ENCODE results near the gene ARFGAP3. TPM values are rescaled to one million over a fixed set of nuclear protein-coding genes. Genes with fewer than 3 reads are reported as not detected.

The ARFGAP3 gene
- total RNA-seq, 4 donors from 2014 or later, result 38.4 to 86.9 (median 47.5) TPM

DNA sequence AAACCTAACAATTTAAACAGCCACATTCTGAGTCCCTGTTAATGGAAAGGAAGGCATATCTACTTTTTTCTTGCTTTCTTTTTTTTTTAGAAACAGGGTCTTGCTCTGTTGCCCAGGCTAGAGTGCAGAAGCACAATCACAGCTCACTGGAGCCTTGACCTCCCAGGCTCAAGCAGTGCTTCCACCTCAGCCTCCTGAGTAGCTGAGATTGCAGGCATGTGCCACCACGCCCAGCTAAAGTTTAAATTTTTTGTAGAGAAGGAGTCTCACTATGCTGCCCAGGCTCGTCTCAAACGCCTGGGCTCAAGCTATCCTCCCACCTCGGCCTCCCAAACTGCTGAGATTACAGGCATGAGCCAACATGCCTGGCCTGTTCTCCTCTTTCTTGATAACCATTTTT, 25.4 kb downstream of the ARFGAP3 start:
- H3K4me3 ChIP-seq, result no peak overlapping the region
- DNase-seq, result no peak
- no peaks in the 10 kb centered on the region for H3K9me3 ChIP-seq
- no peaks in the 10 kb centered on the region for H3K27me3 ChIP-seq
- H3K4me1 ChIP-seq, result no peaks in the 10 kb centered on the region
- TF ChIP-seq, protein P1, sequence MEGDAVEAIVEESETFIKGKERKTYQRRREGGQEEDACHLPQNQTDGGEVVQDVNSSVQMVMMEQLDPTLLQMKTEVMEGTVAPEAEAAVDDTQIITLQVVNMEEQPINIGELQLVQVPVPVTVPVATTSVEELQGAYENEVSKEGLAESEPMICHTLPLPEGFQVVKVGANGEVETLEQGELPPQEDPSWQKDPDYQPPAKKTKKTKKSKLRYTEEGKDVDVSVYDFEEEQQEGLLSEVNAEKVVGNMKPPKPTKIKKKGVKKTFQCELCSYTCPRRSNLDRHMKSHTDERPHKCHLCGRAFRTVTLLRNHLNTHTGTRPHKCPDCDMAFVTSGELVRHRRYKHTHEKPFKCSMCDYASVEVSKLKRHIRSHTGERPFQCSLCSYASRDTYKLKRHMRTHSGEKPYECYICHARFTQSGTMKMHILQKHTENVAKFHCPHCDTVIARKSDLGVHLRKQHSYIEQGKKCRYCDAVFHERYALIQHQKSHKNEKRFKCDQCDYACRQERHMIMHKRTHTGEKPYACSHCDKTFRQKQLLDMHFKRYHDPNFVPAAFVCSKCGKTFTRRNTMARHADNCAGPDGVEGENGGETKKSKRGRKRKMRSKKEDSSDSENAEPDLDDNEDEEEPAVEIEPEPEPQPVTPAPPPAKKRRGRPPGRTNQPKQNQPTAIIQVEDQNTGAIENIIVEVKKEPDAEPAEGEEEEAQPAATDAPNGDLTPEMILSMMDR (IDR thresholded peaks at IDR 0.05), result no peak
- no peak for TF ChIP-seq POLR2A (IDR thresholded peaks at IDR 0.05)
- H3K27ac ChIP-seq, result no peak overlapping the region
- intact Hi-C loops (cut with DNase I; ENCODE audit: low total_unique reads), result no loop called here
- H3K36me3 ChIP-seq, result no peaks in the 10 kb centered on the region

DNA sequence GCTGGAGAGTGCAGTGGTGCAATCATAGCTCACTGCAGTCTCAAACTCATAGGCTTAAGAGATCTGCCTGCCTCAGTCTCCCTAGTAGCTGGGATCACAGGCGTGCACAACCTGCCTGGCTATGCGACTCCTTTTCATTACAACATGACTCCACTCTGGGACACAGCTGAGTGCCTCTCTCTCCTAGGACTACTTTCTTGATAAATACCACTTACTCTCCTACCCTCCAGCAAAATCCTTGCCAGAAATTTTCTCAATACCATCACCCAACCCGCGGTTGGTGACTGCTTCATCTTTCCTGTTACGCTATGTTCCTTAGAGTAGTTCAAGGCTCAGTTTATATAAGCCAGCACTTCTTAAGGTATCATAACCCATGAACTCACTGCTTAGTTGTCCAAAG, 26.9 kb downstream of the ARFGAP3 start:
- no peaks in the 10 kb centered on the region for H3K27me3 ChIP-seq
- H3K27ac ChIP-seq, result no peak overlapping the region
- H3K36me3 ChIP-seq, result no peaks in the 10 kb centered on the region
- H3K4me1 ChIP-seq, result no peaks in the 10 kb centered on the region
- TF ChIP-seq POLR2A (IDR thresholded peaks at IDR 0.05), result no peak
- TF ChIP-seq, protein P1 (IDR thresholded peaks at IDR 0.05), result no peak
- intact Hi-C loops (cut with DNase I; ENCODE audit: low total_unique reads), result no loop called here
- no peak for DNase-seq
- H3K9me3 ChIP-seq, result no peaks in the 10 kb centered on the region
- H3K4me3 ChIP-seq, result no peak overlapping the region

DNA sequence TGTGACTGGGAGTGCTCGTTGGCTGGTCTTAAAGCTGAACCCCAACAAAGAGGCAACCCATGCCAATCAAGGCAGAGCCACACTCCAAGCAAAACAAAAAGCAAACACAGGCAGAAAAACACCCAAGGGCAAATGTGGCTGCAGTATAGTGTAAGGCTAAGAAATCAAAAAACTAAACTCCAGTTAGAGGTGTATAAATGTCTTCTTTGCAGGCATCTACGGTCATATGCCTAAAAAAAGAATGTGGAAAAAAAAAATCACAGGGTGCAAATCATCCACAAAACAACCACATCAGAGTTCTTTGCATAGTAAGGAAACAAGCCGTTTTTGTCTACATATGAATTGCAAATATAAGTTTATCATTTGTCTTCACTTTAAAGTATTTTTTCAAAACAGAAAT, 27.8 kb downstream of the ARFGAP3 start:
- no peaks in the 10 kb centered on the region for H3K36me3 ChIP-seq

DNA sequence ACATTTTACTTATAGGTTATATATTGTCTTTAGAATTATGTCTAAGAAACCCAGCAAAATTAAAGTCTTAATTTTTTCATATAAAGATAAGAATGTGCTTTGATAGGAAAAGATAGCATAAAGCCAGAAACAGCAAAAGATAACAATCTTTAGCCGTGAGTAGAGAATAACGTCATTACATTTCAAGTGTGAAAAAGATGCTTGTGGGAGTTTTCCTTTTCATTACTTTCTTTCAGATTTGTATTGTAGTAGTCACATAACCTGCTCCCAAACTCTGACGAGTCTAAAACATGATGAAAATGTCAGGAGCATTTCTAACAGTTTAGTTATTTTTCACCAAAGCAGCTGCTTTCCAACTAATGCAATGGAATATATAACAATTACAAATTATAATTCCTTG, 31.3 kb downstream of the ARFGAP3 start:
- Histone ChIP-seq H3K9me3 (no peaks in the 10 kb centered on the region), H3K4me1 (no peaks in the 10 kb centered on the region), H3K27me3 (no peaks in the 10 kb centered on the region), H3K36me3 (no peaks in the 10 kb centered on the region), H3K4me3 (no peak overlapping the region), H3K27ac (no peak overlapping the region)
- intact Hi-C loops (cut with DNase I; ENCODE audit: low total_unique reads), result no loop called here
- TF ChIP-seq, protein P1 (IDR thresholded peaks at IDR 0.05), result no peak
- no peak for TF ChIP-seq POLR2A (IDR thresholded peaks at IDR 0.05)
- DNase-seq, result no peak

More for the DNA sequence above, 27.8 kb downstream of the ARFGAP3 start:
- intact Hi-C loops (cut with DNase I; ENCODE audit: low total_unique reads), result no loop called here
- no peaks in the 10 kb centered on the region for H3K27me3 ChIP-seq
- TF ChIP-seq POLR2A (IDR thresholded peaks at IDR 0.05), result no peak
- TF ChIP-seq, protein P1 (IDR thresholded peaks at IDR 0.05), result no peak
- no peaks in the 10 kb centered on the region for H3K9me3 ChIP-seq
- no peak overlapping the region for H3K27ac ChIP-seq
- no peak overlapping the region for H3K4me3 ChIP-seq
- DNase-seq, result no peak
- H3K4me1 ChIP-seq, result no peaks in the 10 kb centered on the region

DNA sequence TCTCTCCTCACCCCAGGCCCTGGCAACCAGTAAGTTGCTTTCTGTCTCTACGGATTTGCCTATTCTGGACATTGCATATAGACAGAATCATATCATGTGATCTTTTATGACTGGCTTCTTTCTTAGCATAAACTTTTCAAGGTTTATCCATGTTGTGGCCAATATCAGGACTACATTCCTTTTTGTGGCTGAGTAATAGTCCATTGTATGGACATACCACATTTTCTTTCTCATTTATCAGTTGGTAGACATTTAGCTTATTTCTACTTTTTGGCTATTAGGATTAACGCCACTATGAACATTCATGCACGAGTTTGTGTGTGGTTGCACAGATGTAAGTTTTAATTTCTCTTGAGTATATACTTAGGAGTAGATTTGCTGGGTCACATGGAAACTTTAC, 35.7 kb downstream of the ARFGAP3 start:
- no peak overlapping the region for H3K4me3 ChIP-seq
- TF ChIP-seq, protein P1 (IDR thresholded peaks at IDR 0.05), result no peak
- TF ChIP-seq POLR2A (IDR thresholded peaks at IDR 0.05), result no peak
- intact Hi-C loops (cut with DNase I; ENCODE audit: low total_unique reads), result loop anchor here (5.0 kb wide), 1 partner anchor 159 kb away; no protein-coding TSS in a partner anchor
- H3K27me3 ChIP-seq, result no peaks in the 10 kb centered on the region
- H3K4me1 ChIP-seq, result no peaks in the 10 kb centered on the region
- no peak overlapping the region for H3K27ac ChIP-seq
- DNase-seq, result no peak
- no peaks in the 10 kb centered on the region for H3K36me3 ChIP-seq
- H3K9me3 ChIP-seq, result no peaks in the 10 kb centered on the region
